Tibial nerve (tissue), 4 donors: Measurements from ENCODE around the gene TWNK. TPM values are rescaled to one million over a fixed set of nuclear protein-coding genes. Genes with fewer than 3 reads are reported as not detected.

Experiments used
- DNase-seq, 2 donors: peaks; one replicate each; pipeline ENCODE4 v3.0.0-alpha.2; 2019; ENCODE audit warnings: low spot score in 2 of 2
- H3K27ac ChIP-seq, 4 donors: fragments of 200-600 bp; sonication (generic) in 3 of 4; one replicate each; pipeline ENCODE4 v1.5.1; 2017 to 2019; ENCODE audit warnings: mild to moderate bottlenecking in 1 of 4
- H3K27me3 ChIP-seq, 2 donors: fragments of 200-600 bp; sonication (generic) in 1 of 2; one replicate each; pipeline versions ENCODE4 v1.5.1 to v1.6.0; 2017 to 2019
- H3K36me3 ChIP-seq, 3 donors: fragments of 200-600 bp; sonication (generic); one replicate each; pipeline ENCODE4 v1.5.1; 2018 to 2019
- H3K4me1 ChIP-seq, 4 donors: fragments of 200-600 bp; sonication (generic) in 3 of 4; one replicate each; pipeline ENCODE4 v1.5.1; 2017 to 2019
- H3K4me3 ChIP-seq, 4 donors: fragments of 200-600 bp; sonication (generic) in 3 of 4; one replicate each; pipeline ENCODE4 v1.5.1; 2017 to 2019; ENCODE audit warnings: mild to moderate bottlenecking in 1 of 4, moderate library complexity in 1 of 4
- H3K9me3 ChIP-seq, 4 donors: fragments of 200-600 bp; sonication (generic) in 3 of 4; one replicate each; pipeline ENCODE4 v1.5.1; 2017 to 2019
- CTCF ChIP-seq, 5 experiments: fragments of 200-600 bp in 3 of 5; fragments of 450-650 bp in 2 of 5; sonication (generic) in 3 of 5; IDR thresholded peaks; one replicate each; pipeline ENCODE4 v1.5.1; 2016 to 2019; ENCODE audit warnings: antibody characterized with exemption in 5 of 5, mild to moderate bottlenecking in 3 of 5, moderate library complexity in 2 of 5
- EP300 ChIP-seq, 2 donors: sonication (generic); formaldehyde crosslinking; IDR thresholded peaks; one replicate each; pipeline ENCODE4 v1.6.1; 2017; ENCODE audit warnings: antibody characterized with exemption in 2 of 2, mild to moderate bottlenecking in 1 of 2
- POLR2A ChIP-seq, 2 donors: fragments of 450-650 bp; IDR thresholded peaks; one replicate each; pipeline ENCODE4 v1.6.1; 2017; ENCODE audit warnings: antibody characterized with exemption in 2 of 2, mild to moderate bottlenecking in 2 of 2, moderate library complexity in 2 of 2
- WGBS, 2 donors: methylation state at CpG; one replicate each; pipeline ENCODE4 v1.1.5; 2018; 5-methylcytosine and 5-hydroxymethylcytosine counted together
- total RNA-seq, 4 donors: library from RNA; depleted of rRNA; stranded (reverse); fragments of >200 nt; gene quantifications; one replicate each; pipeline ENCODE4 v1.1.0, GENCODE V29; 2016

Gene TWNK
- total RNA-seq, result 10 to 100 TPM in 1 of 4 donors, 1 to 10 TPM in 3; 5.0 to 11.4 (median 6.6) TPM

- 0% methylated on average over 37 to 43 of the region's 75 CpGs for WGBS, 2 donors
- TF ChIP-seq CTCF (IDR thresholded peaks at IDR 0.05) (no peak), EP300 (IDR thresholded peaks at IDR 0.05) (peak; percentile 70 to 88), POLR2A (IDR thresholded peaks at IDR 0.05) (peak in 1 of 2 donors; percentile 48)
Measured at GRCh38 chr10:100986952-100987684, at the start of gene TWNK, which contains the start of gene MRPL43. Gene TWNK (plus strand): TSS chr10:100987543. CDS start chr10:100988211, 668 bp downstream. Gene MRPL43 (minus strand): TSS chr10:100987497. CDS start chr10:100987443, 54 bp downstream.

GRCh38 chr10:100939763-100940344 is 47.5 kb upstream of the TWNK start:
- no peak for DNase-seq
- H3K36me3 ChIP-seq, result peaks cover 0 to 100% (median 26%) of the 10 kb centered on the region in 3 donors
- H3K4me1 ChIP-seq, result no peaks in the 10 kb centered on the region
- H3K27me3 ChIP-seq, result no peaks in the 10 kb centered on the region
- no peak for TF ChIP-seq CTCF (IDR thresholded peaks at IDR 0.05)
- TF ChIP-seq EP300 (IDR thresholded peaks at IDR 0.05), result no peak
- TF ChIP-seq POLR2A (IDR thresholded peaks at IDR 0.05), result no peak
- no peaks in the 10 kb centered on the region for H3K9me3 ChIP-seq
- H3K27ac ChIP-seq, result no peak overlapping the region
- H3K4me3 ChIP-seq, result no peak overlapping the region

More at GRCh38 chr10:100986952-100987684, at the start of gene TWNK, which contains the start of gene MRPL43:
- DNase-seq, result peak; percentile 64 to 78
- Histone ChIP-seq H3K4me1 (peaks cover 0 to 48% (median 18%) of the 10 kb centered on the region in 4 donors), H3K4me3 (peak within 1 kb of the TSS; percentile 65 to 99 (median 94)), H3K9me3 (no peaks in the 10 kb centered on the region), H3K27me3 (no peaks in the 10 kb centered on the region), H3K27ac (peak within 1 kb of the TSS; percentile 41 to 87 (median 83)), H3K36me3 (peaks cover 0 to 68% (median 0%) of the 10 kb centered on the region in 3 donors)

GRCh38 chr10:100942229-100942628 is 45.1 kb upstream of the TWNK start:
- DNase-seq, result no peak
- Histone ChIP-seq H3K4me1 (no peaks in the 10 kb centered on the region), H3K27me3 (no peaks in the 10 kb centered on the region), H3K36me3 (peaks cover 0 to 100% (median 24%) of the 10 kb centered on the region in 3 donors), H3K27ac (no peak overlapping the region), H3K4me3 (no peak overlapping the region), H3K9me3 (no peaks in the 10 kb centered on the region)
- WGBS, 2 donors, result 95% methylated on average over 3 of the region's 3 CpGs
- TF ChIP-seq EP300 (IDR thresholded peaks at IDR 0.05) (no peak), POLR2A (IDR thresholded peaks at IDR 0.05) (no peak)

- no peak overlapping the region for H3K27ac ChIP-seq
- H3K9me3 ChIP-seq, result no peaks in the 10 kb centered on the region
- no peaks in the 10 kb centered on the region for H3K4me1 ChIP-seq
- H3K4me3 ChIP-seq, result no peak overlapping the region
- peaks cover 0 to 99% (median 24%) of the 10 kb centered on the region in 3 donors for H3K36me3 ChIP-seq
- H3K27me3 ChIP-seq, result no peaks in the 10 kb centered on the region
- no peak for TF ChIP-seq CTCF (IDR thresholded peaks at IDR 0.05)
- TF ChIP-seq POLR2A (IDR thresholded peaks at IDR 0.05), result no peak
- no peak for TF ChIP-seq EP300 (IDR thresholded peaks at IDR 0.05)
- DNase-seq, result no peak
Measured at GRCh38 chr10:100943508-100943907, 43.8 kb upstream of the TWNK start.

- no peak for DNase-seq
- H3K27ac ChIP-seq, result no peak overlapping the region
- no peak for TF ChIP-seq EP300 (IDR thresholded peaks at IDR 0.05)
- TF ChIP-seq CTCF (IDR thresholded peaks at IDR 0.05), result no peak
- TF ChIP-seq POLR2A (IDR thresholded peaks at IDR 0.05), result no peak
- no peaks in the 10 kb centered on the region for H3K4me1 ChIP-seq
- H3K36me3 ChIP-seq, result peaks cover 0 to 99% (median 27%) of the 10 kb centered on the region in 3 donors
- H3K27me3 ChIP-seq, result no peaks in the 10 kb centered on the region
- H3K9me3 ChIP-seq, result no peaks in the 10 kb centered on the region
- no peak overlapping the region for H3K4me3 ChIP-seq
Measured at GRCh38 chr10:100945754-100946153, 41.6 kb upstream of the TWNK start.
